GM23338 (cell line): Measurements from ENCODE around the gene CIAO3. TPM values are rescaled to one million over a fixed set of nuclear protein-coding genes. Genes with fewer than 3 reads are reported as not detected.

Source experiments
- ATAC-seq: fragments of 200-7000 bp; cut with Tn5 transposase; 3 replicates; pipeline ENCODE4 v1.9.1; 2020
- DNase-seq: peaks from one replicate; pipeline ENCODE4 v3.0.0-alpha.2; 2015; ENCODE audit warnings: low spot score
- H2AFZ ChIP-seq: fragments of 200-600 bp; sonication (generic); 2 replicates; pipeline ENCODE4 v1.8.0; 2016; ENCODE audit warnings: antibody characterized with exemption, mild to moderate bottlenecking, moderate library complexity
- H3F3A ChIP-seq: fragments of 200-600 bp; sonication (generic); replicated peaks from 2 replicates; pipeline ENCODE4 v1.8.0; 2017; ENCODE audit warnings: antibody characterized with exemption, mixed run types, low read depth
- H3K27ac ChIP-seq: fragments of 200-600 bp; sonication (generic); 2 replicates; pipeline ENCODE4 v1.6.1; 2016; ENCODE audit warnings: low read depth
- H3K27me3 ChIP-seq: fragments of 200-600 bp; sonication (generic); 2 replicates; pipeline ENCODE4 v1.8.0; 2016; ENCODE audit warnings: mild to moderate bottlenecking, mixed run types, moderate library complexity; ENCODE audit not compliant: insufficient read depth
- H3K36me3 ChIP-seq: fragments of 200-600 bp; sonication (generic); 2 replicates; pipeline ENCODE4 v1.8.0; 2016; ENCODE audit warnings: mild to moderate bottlenecking; ENCODE audit not compliant: insufficient read depth
- H3K4me1 ChIP-seq: fragments of 200-600 bp; sonication (generic); 2 replicates; pipeline ENCODE4 v1.8.0; 2016; ENCODE audit warnings: mild to moderate bottlenecking, moderate library complexity; ENCODE audit not compliant: insufficient read depth
- H3K4me2 ChIP-seq: fragments of 200-600 bp; sonication (generic); 2 replicates; pipeline ENCODE4 v1.7.1; 2017; ENCODE audit warnings: mixed run types
- H3K4me3 ChIP-seq: fragments of 200-600 bp; sonication (generic); 2 replicates; pipeline ENCODE4 v1.6.1; 2016; ENCODE audit warnings: mixed run types
- H3K79me2 ChIP-seq: fragments of 200-600 bp; sonication (generic); replicated peaks from 2 replicates; pipeline ENCODE4 v1.8.0; 2017; ENCODE audit warnings: mild to moderate bottlenecking; ENCODE audit not compliant: insufficient read depth
- H3K9me2 ChIP-seq: fragments of 200-600 bp; sonication (generic); 2 replicates; pipeline ENCODE4 v1.8.0; 2017; ENCODE audit not compliant: insufficient read depth
- H4K20me1 ChIP-seq: fragments of 200-600 bp; sonication (generic); replicated peaks from 2 replicates; pipeline ENCODE4 v1.8.0; 2017; ENCODE audit warnings: mild to moderate bottlenecking; ENCODE audit not compliant: insufficient read depth
- H3K27ac Mint-ChIP-seq: 2 replicates; pipeline ENCODE4 v1.8.0; 2020; ENCODE audit warnings: inconsistent platforms, mild to moderate bottlenecking, moderate library complexity, mixed read lengths
- H3K27me3 Mint-ChIP-seq: 3 replicates; pipeline ENCODE4 v1.8.0; 2022; ENCODE audit warnings: low read depth, mild to moderate bottlenecking, moderate library complexity, mixed read lengths, inconsistent platforms; ENCODE audit not compliant: insufficient read depth, poor library complexity
- H3K36me3 Mint-ChIP-seq: 3 replicates; pipeline ENCODE4 v1.8.0; 2021; ENCODE audit warnings: low read depth, mild to moderate bottlenecking, inconsistent platforms, moderate library complexity, mixed read lengths
- H3K4me1 Mint-ChIP-seq: 3 replicates; pipeline ENCODE4 v1.8.0; 2020; ENCODE audit warnings: mild to moderate bottlenecking, inconsistent platforms, mixed read lengths
- H3K4me3 Mint-ChIP-seq: 3 replicates; pipeline ENCODE4 v1.8.0; 2021; ENCODE audit warnings: moderate library complexity, mild to moderate bottlenecking, inconsistent platforms, mixed read lengths
- H3K9me3 Mint-ChIP-seq: 3 replicates; pipeline ENCODE4 v1.8.0; 2020; ENCODE audit warnings: moderate library complexity, mild to moderate bottlenecking, inconsistent platforms, mixed read lengths
- EZH2phosphoT487 ChIP-seq: fragments of 200-600 bp; sonication (generic); IDR thresholded peaks from one replicate; pipeline ENCODE4 v1.8.1; 2018; ENCODE audit warnings: antibody characterized with exemption; ENCODE audit not compliant: unreplicated experiment
- STAT1 ChIP-seq: IDR thresholded peaks from one replicate; pipeline ENCODE4 v1.6.1; 2016; ENCODE audit warnings: antibody characterized with exemption; ENCODE audit not compliant: unreplicated experiment
- ZNF114 ChIP-seq: fragments of 250-450 bp; sonication (Bioruptor Pico); IDR thresholded peaks from 2 replicates; pipeline ENCODE4 v1.5.0; 2020; ENCODE audit warnings: mild to moderate bottlenecking, moderate library complexity
- ZNF331 ChIP-seq: fragments of 250-450 bp; sonication (Bioruptor Pico); IDR thresholded peaks from 2 replicates; pipeline ENCODE4 v1.5.0; 2020; ENCODE audit warnings: low read depth, mild to moderate bottlenecking, moderate library complexity
- ZNF462 ChIP-seq: fragments of 250-450 bp; sonication (Bioruptor Pico); IDR thresholded peaks from 2 replicates; pipeline ENCODE4 v1.5.0; 2020; ENCODE audit warnings: mild to moderate bottlenecking, moderate library complexity
- polyA plus RNA-seq: library from polyadenylated mRNA; unstranded; fragments of >200 nt; fragmentation: Nextera tagmentation; extraction: Ambion mirVana; gene quantifications from 2 replicates; pipeline ENCODE4 v1.2.1, GENCODE V29; 2016
- total RNA-seq: library from RNA; depleted of rRNA; stranded (reverse); fragments of >200 nt; shearing (Covaris generic); gene quantifications from 2 replicates; pipeline ENCODE4 v1.2.3, GENCODE V29; 2014

CIAO3 gene
- total and polyA plus RNA-seq, 2 experiments from 2014 or later, result 13.0 to 42.3 TPM

- TF ChIP-seq ZNF462, result no peak
- no peak for TF ChIP-seq STAT1
- TF ChIP-seq ZNF331 (CRISPR knock-in tag), result no peak
Observed at GRCh38 chr16:736936-737481, 3.8 kb downstream of the CIAO3 start (continued).

- no peak overlapping the region for H3K27ac ChIP-seq
- no peak for DNase-seq
- Mint-ChIP-seq H3K27me3 (peaks cover 15% of the 10 kb centered on the region), H3K36me3 (peaks cover 33% of the 10 kb centered on the region), H3K4me3 (no peak overlapping the region), H3K4me1 (peaks cover 13% of the 10 kb centered on the region), H3K9me3 (no peaks in the 10 kb centered on the region), H3K27ac (no peak overlapping the region)
- H3K4me3 ChIP-seq, result no peak overlapping the region
- H3F3A ChIP-seq, result peaks cover 8% of the 10 kb centered on the region; the same call in 1 of the 2 replicates
- H3K36me3 ChIP-seq, result no peaks in the 10 kb centered on the region; the same call in 1 of the 2 replicates
- no peaks in the 10 kb centered on the region for H4K20me1 ChIP-seq
- H3K9me2 ChIP-seq, result no peaks in the 10 kb centered on the region
- no peak for ATAC-seq
- no peak overlapping the region for H2AFZ ChIP-seq
- no peaks in the 10 kb centered on the region for H3K79me2 ChIP-seq
- no peak overlapping the region for H3K4me2 ChIP-seq
- no peaks in the 10 kb centered on the region for H3K27me3 ChIP-seq
- H3K4me1 ChIP-seq, result no peaks in the 10 kb centered on the region; the same call in 1 of the 2 replicates
- TF ChIP-seq ZNF462 (no peak), EZH2phosphoT487 (no peak), ZNF114 (no peak)
Observed at GRCh38 chr16:735982-736453, 4.8 kb downstream of the CIAO3 start.
